SIG-M5 treated with dmso at 0.1 percent for 504 hours (cell line): ENCODE results near the gene C16orf89.

Source experiments
- DNase-seq: peaks from one replicate; lab custom pipeline; 2025; ENCODE audit not compliant: unreplicated experiment; lab: John Stamatoyannopoulos, UW

C16orf89 gene

GRCh38 chr16:5031601-5032000, 34.2 kb downstream of the C16orf89 start:
- DNase-seq, result no peak

- no peak for DNase-seq
Observed at GRCh38 chr16:5030251-5030870, 35.4 kb downstream of the C16orf89 start.

- DNase-seq, result no peak
Observed at GRCh38 chr16:5028950-5029475, 36.7 kb downstream of the C16orf89 start.

GRCh38 chr16:5027575-5028235, 38.1 kb downstream of the C16orf89 start:
- no peak for DNase-seq

- no peak for DNase-seq
Observed at GRCh38 chr16:5027086-5027485, 38.7 kb downstream of the C16orf89 start.

- no peak for DNase-seq
Observed at GRCh38 chr16:5026664-5027063, 39.1 kb downstream of the C16orf89 start.

- no peak for DNase-seq
Observed at GRCh38 chr16:5025171-5025632, 40.6 kb downstream of the C16orf89 start.

- DNase-seq, result peak; percentile 37
Observed at GRCh38 chr16:5024632-5025031, 41.1 kb downstream of the C16orf89 start.

GRCh38 chr16:5022521-5022920, 43.2 kb downstream of the C16orf89 start:
- DNase-seq, result no peak

- no peak for DNase-seq
Observed at GRCh38 chr16:5020551-5020950, 45.2 kb downstream of the C16orf89 start.

- DNase-seq, result no peak
Observed at GRCh38 chr16:5019775-5020174, 46.0 kb downstream of the C16orf89 start.

GRCh38 chr16:5018793-5019192, 47.0 kb downstream of the C16orf89 start:
- DNase-seq, result no peak

- DNase-seq, result no peak
Observed at GRCh38 chr16:5017678-5017969, 48.1 kb downstream of the C16orf89 start.

GRCh38 chr16:5016967-5017677, 48.6 kb downstream of the C16orf89 start:
- no peak for DNase-seq

- DNase-seq, result no peak
Observed at GRCh38 chr16:5015887-5016286, 49.9 kb downstream of the C16orf89 start.

GRCh38 chr16:5015351-5015750, 50.4 kb downstream of the C16orf89 start:
- no peak for DNase-seq

GRCh38 chr16:5012887-5013286, 52.9 kb downstream of the C16orf89 start:
- no peak for DNase-seq

- no peak for DNase-seq
Observed at GRCh38 chr16:5011637-5012036, 54.1 kb downstream of the C16orf89 start.

GRCh38 chr16:5010576-5011329, 55.0 kb downstream of the C16orf89 start:
- DNase-seq, result no peak

GRCh38 chr16:5008311-5008731, 57.4 kb downstream of the C16orf89 start:
- DNase-seq, result no peak

- no peak for DNase-seq
Observed at GRCh38 chr16:5007256-5007655, 58.5 kb downstream of the C16orf89 start.
